WTC11 (cell line): ENCODE data around the gene SYNRG. TPM values are rescaled to one million over a fixed set of nuclear protein-coding genes. Genes with fewer than 3 reads are reported as not detected.

Experiments used
- ATAC-seq: fragments of 200-7000 bp; cut with Tn5 transposase; 2 replicates; pipeline ENCODE4 v1.10.0; 2021; ENCODE audit warnings: mild to moderate bottlenecking, moderate library complexity
- CTCF ChIA-PET: fragments of 300-600 bp; sonication (Branson Sonifier 250); formaldehyde crosslinking; loops from one replicate; lab custom pipeline; 2021; ENCODE audit warnings: antibody characterized with exemption; lab: Charles Lee
- POLR2A ChIA-PET: fragments of 350-600 bp; sonication (Branson Sonifier 250); formaldehyde crosslinking; loops from one replicate; lab custom pipeline; 2021; ENCODE audit warnings: antibody characterized with exemption; lab: Charles Lee
- DNase-seq: peaks from one replicate; pipeline ENCODE4 v3.0.0; 2021; ENCODE audit warnings: low spot score
- H3K27ac Mint-ChIP-seq: 2 replicates; pipeline ENCODE4 v1.8.0; 2021; ENCODE audit warnings: mixed read lengths
- H3K27me3 Mint-ChIP-seq: 2 replicates; pipeline ENCODE4 v1.8.0; 2021; ENCODE audit warnings: low read depth, mild to moderate bottlenecking, moderate library complexity, mixed read lengths
- H3K36me3 Mint-ChIP-seq: 2 replicates; pipeline ENCODE4 v1.8.0; 2021; ENCODE audit warnings: mixed read lengths
- H3K4me1 Mint-ChIP-seq: 2 replicates; pipeline ENCODE4 v1.8.0; 2022; ENCODE audit warnings: mixed read lengths
- H3K4me3 Mint-ChIP-seq: 2 replicates; pipeline ENCODE4 v1.8.0; 2021; ENCODE audit warnings: mild to moderate bottlenecking, moderate library complexity, mixed read lengths
- H3K9me3 Mint-ChIP-seq: 2 replicates; pipeline ENCODE4 v1.8.0; 2021; ENCODE audit warnings: mixed read lengths
- ATF1 ChIP-seq: sonication (generic); formaldehyde crosslinking; IDR thresholded peaks from 2 replicates; pipeline ENCODE4 v1.8.1; 2023; ENCODE audit warnings: mild to moderate bottlenecking, moderate library complexity, missing genetic modification reagents
- FOXK1 ChIP-seq: sonication (generic); formaldehyde crosslinking; IDR thresholded peaks from 2 replicates; pipeline ENCODE4 v1.8.0; 2022; ENCODE audit warnings: mild to moderate bottlenecking, moderate library complexity, missing genetic modification reagents
- GRHL2 ChIP-seq: fragments of 250-450 bp; sonication (Bioruptor Pico); IDR thresholded peaks from 2 replicates; pipeline ENCODE4 v1.8.0; 2022; ENCODE audit warnings: mild to moderate bottlenecking, moderate library complexity; ENCODE audit not compliant: insufficient replicate concordance, severe bottlenecking
- JUN ChIP-seq: sonication (generic); formaldehyde crosslinking; IDR thresholded peaks from 2 replicates; pipeline ENCODE4 v1.8.0; 2023; ENCODE audit warnings: mild to moderate bottlenecking, missing genetic modification reagents
- MYBL2 ChIP-seq: sonication (generic); formaldehyde crosslinking; IDR thresholded peaks from 2 replicates; pipeline ENCODE4 v1.8.1; 2023; ENCODE audit warnings: mild to moderate bottlenecking, moderate library complexity, missing genetic modification reagents
- NFATC4 ChIP-seq: fragments of 250-450 bp; sonication (Bioruptor Pico); IDR thresholded peaks from 2 replicates; pipeline ENCODE4 v1.9.0; 2021; ENCODE audit warnings: mild to moderate bottlenecking
- NR1H2 ChIP-seq: sonication (generic); formaldehyde crosslinking; IDR thresholded peaks from 2 replicates; pipeline ENCODE4 v1.9.0; 2021; ENCODE audit warnings: mild to moderate bottlenecking, moderate library complexity, missing genetic modification reagents
- OVOL2 ChIP-seq: fragments of 250-450 bp; sonication (Bioruptor Pico); IDR thresholded peaks from 2 replicates; pipeline ENCODE4 v1.9.0; 2021; ENCODE audit warnings: mild to moderate bottlenecking, borderline replicate concordance
- SMAD3 ChIP-seq: sonication (generic); formaldehyde crosslinking; IDR thresholded peaks from 2 replicates; pipeline ENCODE4 v1.8.0; 2022; ENCODE audit warnings: missing genetic modification reagents, mild to moderate bottlenecking, borderline replicate concordance
- ZNF423 ChIP-seq: fragments of 250-450 bp; sonication (Bioruptor Pico); IDR thresholded peaks from 2 replicates; pipeline ENCODE4 v2.1.2; 2022; ENCODE audit warnings: mild to moderate bottlenecking, moderate library complexity
- total RNA-seq: library from RNA; stranded (reverse); gene quantifications from 3 replicates; pipeline ENCODE4 v1.2.3, GENCODE V29; 2021
- TF ChIP-seq, protein P1 (sequence below): fragments of 250-450 bp; sonication (Bioruptor Pico); conservative IDR thresholded peaks from 2 replicates; pipeline ENCODE4 v1.9.0; 2021; ENCODE audit warnings: mild to moderate bottlenecking
- TF ChIP-seq, protein P2 (sequence below): sonication (generic); formaldehyde crosslinking; IDR thresholded peaks from 2 replicates; pipeline ENCODE4 v1.8.1; 2023; ENCODE audit warnings: mild to moderate bottlenecking, missing genetic modification reagents, moderate library complexity
- TF ChIP-seq, protein P3 (sequence below): fragments of 250-450 bp; sonication (Bioruptor Pico); IDR thresholded peaks from 2 replicates; pipeline ENCODE4 v1.9.0; 2021; ENCODE audit warnings: moderate library complexity, mild to moderate bottlenecking, inconsistent platforms, borderline replicate concordance
- TF ChIP-seq, protein P4 (sequence below): sonication (generic); formaldehyde crosslinking; conservative IDR thresholded peaks from 2 replicates; pipeline ENCODE4 v1.8.1; 2022; ENCODE audit warnings: mild to moderate bottlenecking, missing genetic modification reagents
- TF ChIP-seq, protein P5 (sequence below): sonication (generic); formaldehyde crosslinking; IDR thresholded peaks from 2 replicates; pipeline ENCODE4 v1.8.0; 2023; ENCODE audit warnings: mild to moderate bottlenecking, missing genetic modification reagents
- TF ChIP-seq, protein P6 (sequence below): fragments of 250-450 bp; sonication (Bioruptor Pico); IDR thresholded peaks from 2 replicates; pipeline ENCODE4 v2.1.2; 2022; ENCODE audit warnings: mild to moderate bottlenecking, moderate library complexity
- TF ChIP-seq, protein P7 (sequence below): sonication (generic); formaldehyde crosslinking; IDR thresholded peaks from 2 replicates; pipeline ENCODE4 v1.8.0; 2023; ENCODE audit warnings: missing genetic modification reagents
- TF ChIP-seq, protein P8 (sequence below): sonication (generic); formaldehyde crosslinking; IDR thresholded peaks from 2 replicates; pipeline ENCODE4 v1.8.1; 2022; ENCODE audit warnings: missing genetic modification reagents, borderline replicate concordance

Gene SYNRG
- total RNA-seq, 1 experiment from 2014 or later: 31.3 TPM

DNA sequence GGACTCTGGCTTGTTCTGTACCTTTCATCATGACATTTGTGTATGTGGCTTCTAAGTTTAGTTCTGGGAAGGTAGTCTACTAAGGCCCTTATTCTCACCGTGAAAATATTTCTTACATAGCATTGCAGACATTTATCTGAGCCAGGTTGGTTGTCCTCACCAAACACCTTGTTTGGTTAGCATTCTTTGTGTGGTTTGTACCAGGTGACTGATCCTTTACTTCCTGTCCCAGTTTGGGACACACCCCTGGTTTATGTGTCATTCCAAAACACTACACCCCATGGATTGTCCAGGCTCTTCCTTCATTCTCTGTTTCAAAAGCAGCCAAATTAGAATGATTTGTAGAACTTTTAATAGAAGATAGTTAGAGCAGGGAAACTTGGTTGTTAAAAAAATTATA lies 142.7 kb downstream of the SYNRG start:
- H3K36me3 Mint-ChIP-seq: peaks cover 25% of the 10 kb centered on the region
- H3K27me3 Mint-ChIP-seq: no peaks in the 10 kb centered on the region
- no peak for TF ChIP-seq ZNF423 (CRISPR knock-in tag)
- TF ChIP-seq, protein P1, sequence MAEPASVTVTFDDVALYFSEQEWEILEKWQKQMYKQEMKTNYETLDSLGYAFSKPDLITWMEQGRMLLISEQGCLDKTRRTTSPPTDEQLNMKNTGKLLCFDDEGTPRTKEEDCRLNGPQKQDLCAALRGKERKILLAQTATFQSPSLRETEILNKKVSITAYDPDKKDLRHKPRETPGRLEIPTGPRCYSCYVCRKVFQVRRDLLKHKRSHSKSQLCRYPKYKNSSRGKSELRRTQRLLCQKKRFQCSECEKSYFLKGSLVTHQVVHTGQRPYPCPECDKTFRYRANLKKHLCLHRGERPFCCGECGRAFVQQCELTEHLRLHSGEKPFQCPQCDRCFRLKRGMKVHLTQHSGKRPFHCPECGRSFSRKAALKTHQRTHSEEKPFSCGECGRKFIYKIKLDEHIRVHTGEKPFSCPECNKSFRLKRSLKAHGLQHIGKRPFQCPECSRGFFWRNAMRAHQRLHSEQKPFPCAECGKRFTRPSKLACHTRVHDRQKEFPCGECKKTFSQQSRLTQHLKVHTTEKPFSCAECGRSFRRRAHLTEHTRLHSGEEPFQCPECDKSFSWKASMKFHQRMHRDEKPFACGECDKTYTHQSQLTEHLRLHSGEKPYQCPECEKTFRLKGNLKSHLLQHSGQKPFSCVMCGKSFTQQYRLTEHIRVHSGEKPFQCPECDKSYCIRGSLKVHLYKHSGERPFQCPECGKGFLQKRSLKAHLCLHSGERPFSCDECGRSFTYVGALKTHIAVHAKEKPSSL: no peak
- TF ChIP-seq, protein P2, sequence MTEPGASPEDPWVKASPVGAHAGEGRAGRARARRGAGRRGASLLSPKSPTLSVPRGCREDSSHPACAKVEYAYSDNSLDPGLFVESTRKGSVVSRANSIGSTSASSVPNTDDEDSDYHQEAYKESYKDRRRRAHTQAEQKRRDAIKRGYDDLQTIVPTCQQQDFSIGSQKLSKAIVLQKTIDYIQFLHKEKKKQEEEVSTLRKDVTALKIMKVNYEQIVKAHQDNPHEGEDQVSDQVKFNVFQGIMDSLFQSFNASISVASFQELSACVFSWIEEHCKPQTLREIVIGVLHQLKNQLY (CRISPR knock-in tag): no peak
- no peak for TF ChIP-seq NR1H2
- TF ChIP-seq, protein P3, sequence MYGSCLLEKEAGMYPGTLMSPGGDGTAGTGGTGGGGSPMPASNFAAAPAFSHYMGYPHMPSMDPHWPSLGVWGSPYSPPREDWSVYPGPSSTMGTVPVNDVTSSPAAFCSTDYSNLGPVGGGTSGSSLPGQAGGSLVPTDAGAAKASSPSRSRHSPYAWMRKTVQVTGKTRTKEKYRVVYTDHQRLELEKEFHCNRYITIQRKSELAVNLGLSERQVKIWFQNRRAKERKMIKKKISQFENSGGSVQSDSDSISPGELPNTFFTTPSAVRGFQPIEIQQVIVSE (CRISPR knock-in tag): no peak
- TF ChIP-seq, protein P4, sequence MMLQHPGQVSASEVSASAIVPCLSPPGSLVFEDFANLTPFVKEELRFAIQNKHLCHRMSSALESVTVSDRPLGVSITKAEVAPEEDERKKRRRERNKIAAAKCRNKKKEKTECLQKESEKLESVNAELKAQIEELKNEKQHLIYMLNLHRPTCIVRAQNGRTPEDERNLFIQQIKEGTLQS (CRISPR knock-in tag): no peak
- TF ChIP-seq, protein P5, sequence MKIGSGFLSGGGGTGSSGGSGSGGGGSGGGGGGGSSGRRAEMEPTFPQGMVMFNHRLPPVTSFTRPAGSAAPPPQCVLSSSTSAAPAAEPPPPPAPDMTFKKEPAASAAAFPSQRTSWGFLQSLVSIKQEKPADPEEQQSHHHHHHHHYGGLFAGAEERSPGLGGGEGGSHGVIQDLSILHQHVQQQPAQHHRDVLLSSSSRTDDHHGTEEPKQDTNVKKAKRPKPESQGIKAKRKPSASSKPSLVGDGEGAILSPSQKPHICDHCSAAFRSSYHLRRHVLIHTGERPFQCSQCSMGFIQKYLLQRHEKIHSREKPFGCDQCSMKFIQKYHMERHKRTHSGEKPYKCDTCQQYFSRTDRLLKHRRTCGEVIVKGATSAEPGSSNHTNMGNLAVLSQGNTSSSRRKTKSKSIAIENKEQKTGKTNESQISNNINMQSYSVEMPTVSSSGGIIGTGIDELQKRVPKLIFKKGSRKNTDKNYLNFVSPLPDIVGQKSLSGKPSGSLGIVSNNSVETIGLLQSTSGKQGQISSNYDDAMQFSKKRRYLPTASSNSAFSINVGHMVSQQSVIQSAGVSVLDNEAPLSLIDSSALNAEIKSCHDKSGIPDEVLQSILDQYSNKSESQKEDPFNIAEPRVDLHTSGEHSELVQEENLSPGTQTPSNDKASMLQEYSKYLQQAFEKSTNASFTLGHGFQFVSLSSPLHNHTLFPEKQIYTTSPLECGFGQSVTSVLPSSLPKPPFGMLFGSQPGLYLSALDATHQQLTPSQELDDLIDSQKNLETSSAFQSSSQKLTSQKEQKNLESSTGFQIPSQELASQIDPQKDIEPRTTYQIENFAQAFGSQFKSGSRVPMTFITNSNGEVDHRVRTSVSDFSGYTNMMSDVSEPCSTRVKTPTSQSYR (CRISPR knock-in tag): no peak
- TF ChIP-seq NFATC4 (CRISPR knock-in tag): no peak
- TF ChIP-seq, protein P6, sequence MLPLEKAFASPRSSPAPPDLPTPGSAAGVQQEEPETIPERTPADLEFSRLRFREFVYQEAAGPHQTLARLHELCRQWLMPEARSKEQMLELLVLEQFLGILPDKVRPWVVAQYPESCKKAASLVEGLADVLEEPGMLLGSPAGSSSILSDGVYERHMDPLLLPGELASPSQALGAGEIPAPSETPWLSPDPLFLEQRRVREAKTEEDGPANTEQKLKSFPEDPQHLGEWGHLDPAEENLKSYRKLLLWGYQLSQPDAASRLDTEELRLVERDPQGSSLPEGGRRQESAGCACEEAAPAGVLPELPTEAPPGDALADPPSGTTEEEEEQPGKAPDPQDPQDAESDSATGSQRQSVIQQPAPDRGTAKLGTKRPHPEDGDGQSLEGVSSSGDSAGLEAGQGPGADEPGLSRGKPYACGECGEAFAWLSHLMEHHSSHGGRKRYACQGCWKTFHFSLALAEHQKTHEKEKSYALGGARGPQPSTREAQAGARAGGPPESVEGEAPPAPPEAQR (CRISPR knock-in tag): no peak
- TF ChIP-seq, protein P7, sequence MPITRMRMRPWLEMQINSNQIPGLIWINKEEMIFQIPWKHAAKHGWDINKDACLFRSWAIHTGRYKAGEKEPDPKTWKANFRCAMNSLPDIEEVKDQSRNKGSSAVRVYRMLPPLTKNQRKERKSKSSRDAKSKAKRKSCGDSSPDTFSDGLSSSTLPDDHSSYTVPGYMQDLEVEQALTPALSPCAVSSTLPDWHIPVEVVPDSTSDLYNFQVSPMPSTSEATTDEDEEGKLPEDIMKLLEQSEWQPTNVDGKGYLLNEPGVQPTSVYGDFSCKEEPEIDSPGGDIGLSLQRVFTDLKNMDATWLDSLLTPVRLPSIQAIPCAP (CRISPR knock-in tag): no peak
- TF ChIP-seq FOXK1: no peak
- TF ChIP-seq ATF1 (CRISPR knock-in tag): no peak
- no peak for TF ChIP-seq SMAD3 (CRISPR knock-in tag)
- TF ChIP-seq GRHL2 (CRISPR knock-in tag): no peak
- TF ChIP-seq MYBL2 (CRISPR knock-in tag): no peak
- TF ChIP-seq JUN (CRISPR knock-in tag): no peak
- TF ChIP-seq, protein P8, sequence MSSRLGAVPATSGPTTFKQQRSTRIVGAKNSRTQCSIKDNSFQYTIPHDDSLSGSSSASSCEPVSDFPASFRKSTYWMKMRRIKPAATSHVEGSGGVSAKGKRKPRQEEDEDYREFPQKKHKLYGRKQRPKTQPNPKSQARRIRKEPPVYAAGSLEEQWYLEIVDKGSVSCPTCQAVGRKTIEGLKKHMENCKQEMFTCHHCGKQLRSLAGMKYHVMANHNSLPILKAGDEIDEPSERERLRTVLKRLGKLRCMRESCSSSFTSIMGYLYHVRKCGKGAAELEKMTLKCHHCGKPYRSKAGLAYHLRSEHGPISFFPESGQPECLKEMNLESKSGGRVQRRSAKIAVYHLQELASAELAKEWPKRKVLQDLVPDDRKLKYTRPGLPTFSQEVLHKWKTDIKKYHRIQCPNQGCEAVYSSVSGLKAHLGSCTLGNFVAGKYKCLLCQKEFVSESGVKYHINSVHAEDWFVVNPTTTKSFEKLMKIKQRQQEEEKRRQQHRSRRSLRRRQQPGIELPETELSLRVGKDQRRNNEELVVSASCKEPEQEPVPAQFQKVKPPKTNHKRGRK (CRISPR knock-in tag): no peak
- no peak for TF ChIP-seq OVOL2 (CRISPR knock-in tag)
- H3K27ac Mint-ChIP-seq: no peak overlapping the region
- H3K9me3 Mint-ChIP-seq: no peaks in the 10 kb centered on the region
- DNase-seq (no peak), ATAC-seq (no peak)
- H3K4me1 Mint-ChIP-seq: no peaks in the 10 kb centered on the region
- ChIA-PET POLR2A (no interaction called here), CTCF (no interaction called here)
- no peak overlapping the region for H3K4me3 Mint-ChIP-seq
